ENCODE data around the gene PPM1G.

DNA sequence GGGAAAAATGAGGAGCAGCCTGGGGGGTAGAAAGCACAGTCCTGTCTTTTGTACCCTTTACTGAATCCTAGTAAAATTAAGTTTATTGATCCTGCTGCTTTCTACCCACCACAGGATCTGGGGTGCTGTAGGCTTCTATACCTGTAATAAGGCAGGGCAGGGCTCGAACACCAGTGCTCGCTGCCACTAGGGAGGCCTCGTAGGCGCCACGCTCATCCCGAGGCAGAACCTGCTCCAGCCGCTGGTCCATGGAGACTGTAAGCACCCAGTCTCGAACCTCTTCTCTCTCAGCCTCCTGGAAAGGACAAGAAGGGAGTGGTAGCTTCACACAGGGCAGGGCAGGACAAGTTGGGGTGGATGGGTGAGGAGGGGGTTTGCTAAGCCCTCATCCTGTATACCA is 35.8 kb upstream of the PPM1G start:
- TF ChIP-seq CTCF (IDR thresholded peaks at IDR 0.05) (no peak), POLR2A (IDR thresholded peaks at IDR 0.05) (no peak)
